Thoracic aorta endothelial cell (primary cell): ENCODE results near the gene NEMP1. TPM values are rescaled to one million over a fixed set of nuclear protein-coding genes. Genes with fewer than 3 reads are reported as not detected.

ENCODE experiments used
- total RNA-seq: library from RNA; depleted of rRNA; stranded (reverse); fragments of >200 nt; gene quantifications from 2 replicates; pipeline ENCODE4 v1.2.3, GENCODE V29; 2012

The NEMP1 gene
- total RNA-seq, result 18.0 and 25.7 TPM in 2 replicates

GRCh38 chr12:57078519-57079404 lies at the start of gene NEMP1:
TSS of gene NEMP1 (minus strand) at chr12:57078791. CDS start at chr12:57078745, 46 bp downstream.

GRCh38 chr12:57127726-57128518 lies 49.3 kb upstream of the NEMP1 start, which contains the start of gene LRP1:
TSS of gene LRP1 (plus strand) at chr12:57128483. CDS start at chr12:57128965, 482 bp downstream.

GRCh38 chr12:57111031-57111734 lies 32.6 kb upstream of the NEMP1 start, which contains the start of gene STAT6:
TSS of gene STAT6 (minus strand) at chr12:57111362. CDS start at chr12:57108278, 3,084 bp downstream.

GRCh38 chr12:57088354-57089270 lies 10.0 kb upstream of the NEMP1 start, which contains the start of gene NAB2:
TSS of gene NAB2 (plus strand) at chr12:57089114. CDS start at chr12:57089272, 158 bp downstream.

GRCh38 chr12:57049890-57050289 lies 28.7 kb downstream of the NEMP1 start, which contains the start of gene MYO1A:
TSS of gene MYO1A (minus strand) at chr12:57050129. CDS start at chr12:57048323, 1,806 bp downstream.

GRCh38 chr12:57016348-57016747 lies 62.2 kb downstream of the NEMP1 start, which contains the start of gene TAC3:
TSS of gene TAC3 (minus strand) at chr12:57016529. CDS start at chr12:57015797, 732 bp downstream.

GRCh38 chr12:57005980-57006808 lies 72.4 kb downstream of the NEMP1 start, which contains the start of gene ZBTB39:
TSS of gene ZBTB39 (minus strand) at chr12:57006546. CDS start at chr12:57004917, 1,629 bp downstream.

Other genes with a start within 250 kb of the NEMP1 start
- gene SDR9C7, start 144.4 kb downstream of the NEMP1 start, total RNA-seq, result not detected in 2 replicates
- gene RDH16, start 121.2 kb downstream of the NEMP1 start, total RNA-seq, result under 0.01 and 0.14 TPM in 2 replicates
- 9.8 and 10.3 TPM in 2 replicates for gene ZBTB39, start 72.2 kb downstream of the NEMP1 start, total RNA-seq
- gene TAC3, start 62.3 kb downstream of the NEMP1 start, total RNA-seq, result 0.14 TPM in 1 of 2 replicates, not detected in the other
- gene MYO1A, start 28.7 kb downstream of the NEMP1 start, total RNA-seq, result 0.07 TPM in 1 of 2 replicates, not detected in the other
- gene NAB2, start 10.3 kb upstream of the NEMP1 start, total RNA-seq, result 8.3 and 9.8 TPM in 2 replicates
- 70.3 and 79.0 TPM in 2 replicates for gene STAT6, start 32.6 kb upstream of the NEMP1 start, total RNA-seq
- 2.9 and 4.8 TPM in 2 replicates for gene LRP1, start 49.7 kb upstream of the NEMP1 start, total RNA-seq
- gene LRP1-AS, start 68.8 kb upstream of the NEMP1 start, total RNA-seq, result not detected in 2 replicates
- 0.13 and 0.14 TPM in 2 replicates for gene NXPH4, start 138.0 kb upstream of the NEMP1 start, total RNA-seq
- gene SHMT2, start 150.9 kb upstream of the NEMP1 start, total RNA-seq, result 168 and 252 TPM in 2 replicates
- gene STAC3, start 172.4 kb upstream of the NEMP1 start, total RNA-seq, result not detected in 2 replicates